ENCODE data around the gene CDYL2. TPM values are rescaled to one million over a fixed set of nuclear protein-coding genes. Genes with fewer than 3 reads are reported as not detected.

The CDYL2 gene
- total RNA-seq, 6 experiments from 2014 or later, result 15.4 to 22.5 (median 20.6) TPM

GRCh38 chr16:80556481-80556880, 247.9 kb downstream of the CDYL2 start:
- H3K27me3 Mint-ChIP-seq (ENCODE audit: insufficient read depth), result peaks cover 4% of the 10 kb centered on the region
- H3K9me3 Mint-ChIP-seq, result no peaks in the 10 kb centered on the region
- H3K4me1 Mint-ChIP-seq (ENCODE audit: low read depth), result peaks cover 11% of the 10 kb centered on the region; the same call in 1 of the 2 replicates
- H3K27ac Mint-ChIP-seq, result no peak overlapping the region
- no peak for DNase-seq
- no peak overlapping the region for H3K4me3 Mint-ChIP-seq
- no peak for TF ChIP-seq CTCF (IDR thresholded peaks at IDR 0.05)
- no peaks in the 10 kb centered on the region for H3K36me3 Mint-ChIP-seq (ENCODE audit: low read depth)

- Mint-ChIP-seq H3K4me3 (no peak overlapping the region), H3K4me1 (ENCODE audit: low read depth) (peaks cover 11% of the 10 kb centered on the region; the same call in 1 of the 2 replicates), H3K9me3 (no peaks in the 10 kb centered on the region), H3K36me3 (ENCODE audit: low read depth) (no peaks in the 10 kb centered on the region), H3K27me3 (ENCODE audit: insufficient read depth) (peaks cover 4% of the 10 kb centered on the region), H3K27ac (no peak overlapping the region)
- TF ChIP-seq CTCF (IDR thresholded peaks at IDR 0.05), result no peak
- DNase-seq, result no peak
These were observed 250.4 kb downstream of the CDYL2 start for GRCh38 chr16:80554033-80554432.

GRCh38 chr16:80552277-80552676, 252.1 kb downstream of the CDYL2 start:
- DNase-seq, result no peak
- peaks cover 11% of the 10 kb centered on the region; the same call in 1 of the 2 replicates for H3K4me1 Mint-ChIP-seq (ENCODE audit: low read depth)

More at GRCh38 chr16:80552277-80552676, 252.1 kb downstream of the CDYL2 start:
- Mint-ChIP-seq H3K27ac (no peak overlapping the region), H3K9me3 (no peaks in the 10 kb centered on the region), H3K36me3 (ENCODE audit: low read depth) (no peaks in the 10 kb centered on the region), H3K4me3 (no peak overlapping the region), H3K27me3 (ENCODE audit: insufficient read depth) (peaks cover 4% of the 10 kb centered on the region)
- no peak for TF ChIP-seq CTCF (IDR thresholded peaks at IDR 0.05)

Other genes starting within 250 kb of the CDYL2 start
- gene CMC2, start 202.3 kb upstream of the CDYL2 start, total RNA-seq (2021; fragmentation: NEBNext Ultra II Directional; extraction: Animal tissue kit (Norgen Biotek cat#: 25700)), result 10 to 100 TPM; 64.7 to 82.7 (median 74.8) TPM
- gene CENPN, start 202.6 kb upstream of the CDYL2 start, total RNA-seq (2021; fragmentation: NEBNext Ultra II Directional; extraction: Animal tissue kit (Norgen Biotek cat#: 25700)), result 10 to 100 TPM; 32.3 to 52.3 (median 50.8) TPM
- gene ATMIN, start 231.2 kb upstream of the CDYL2 start, total RNA-seq (2021; fragmentation: NEBNext Ultra II Directional; extraction: Animal tissue kit (Norgen Biotek cat#: 25700)), result 10 to 100 TPM; 24.3 to 35.6 (median 29.7) TPM

Measured in HFFc6 (cell line).